HFF-Myc (cell line): ENCODE data around the gene CHD6.

Experiments used
- DNase-seq: peaks from one replicate; pipeline ENCODE4 v3.0.0-alpha.2; 2011; ENCODE audit warnings: low read depth; ENCODE audit errors: extremely low read depth
- H3K4me3 ChIP-seq: replicated peaks from 2 replicates; pipeline ENCODE4 v1.5.1; 2011; ENCODE audit warnings: low read depth, mild to moderate bottlenecking, control low read depth, low read length
- TF ChIP-seq, protein P1 (sequence below): IDR thresholded peaks from 2 replicates; pipeline ENCODE4 v1.5.1; 2012; ENCODE audit warnings: mild to moderate bottlenecking, low read depth, low read length, control low read depth; ENCODE audit errors: missing control alignments

CHD6 gene

DNA sequence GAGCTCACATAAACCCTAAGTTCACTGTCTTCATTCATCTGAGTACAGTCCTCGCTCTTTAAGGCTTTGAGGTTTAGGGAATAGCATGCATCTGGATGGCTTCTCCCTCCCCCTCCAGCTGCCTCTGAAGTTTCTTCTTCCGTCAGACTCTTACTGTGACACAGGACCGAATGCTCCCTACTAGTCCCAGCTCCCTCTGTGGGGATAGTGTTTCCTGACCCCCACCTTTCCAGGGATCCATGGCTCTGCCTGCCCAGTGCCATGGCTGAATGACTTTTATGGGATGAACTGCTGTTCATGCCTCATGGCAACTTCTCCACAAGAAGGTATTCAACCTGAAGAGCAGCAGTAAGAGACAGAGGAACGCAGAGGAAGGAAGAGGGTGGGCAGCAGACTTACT is 171.7 kb downstream of the CHD6 start:
- no peak overlapping the region for H3K4me3 ChIP-seq
- TF ChIP-seq, protein P1, sequence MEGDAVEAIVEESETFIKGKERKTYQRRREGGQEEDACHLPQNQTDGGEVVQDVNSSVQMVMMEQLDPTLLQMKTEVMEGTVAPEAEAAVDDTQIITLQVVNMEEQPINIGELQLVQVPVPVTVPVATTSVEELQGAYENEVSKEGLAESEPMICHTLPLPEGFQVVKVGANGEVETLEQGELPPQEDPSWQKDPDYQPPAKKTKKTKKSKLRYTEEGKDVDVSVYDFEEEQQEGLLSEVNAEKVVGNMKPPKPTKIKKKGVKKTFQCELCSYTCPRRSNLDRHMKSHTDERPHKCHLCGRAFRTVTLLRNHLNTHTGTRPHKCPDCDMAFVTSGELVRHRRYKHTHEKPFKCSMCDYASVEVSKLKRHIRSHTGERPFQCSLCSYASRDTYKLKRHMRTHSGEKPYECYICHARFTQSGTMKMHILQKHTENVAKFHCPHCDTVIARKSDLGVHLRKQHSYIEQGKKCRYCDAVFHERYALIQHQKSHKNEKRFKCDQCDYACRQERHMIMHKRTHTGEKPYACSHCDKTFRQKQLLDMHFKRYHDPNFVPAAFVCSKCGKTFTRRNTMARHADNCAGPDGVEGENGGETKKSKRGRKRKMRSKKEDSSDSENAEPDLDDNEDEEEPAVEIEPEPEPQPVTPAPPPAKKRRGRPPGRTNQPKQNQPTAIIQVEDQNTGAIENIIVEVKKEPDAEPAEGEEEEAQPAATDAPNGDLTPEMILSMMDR = no peak
- no peak for DNase-seq

- H3K4me3 ChIP-seq = no peak overlapping the region
- TF ChIP-seq, protein P1 = no peak
- DNase-seq = no peak
Measured at GRCh38 chr20:41444821-41445220, 173.4 kb downstream of the CHD6 start.

DNA sequence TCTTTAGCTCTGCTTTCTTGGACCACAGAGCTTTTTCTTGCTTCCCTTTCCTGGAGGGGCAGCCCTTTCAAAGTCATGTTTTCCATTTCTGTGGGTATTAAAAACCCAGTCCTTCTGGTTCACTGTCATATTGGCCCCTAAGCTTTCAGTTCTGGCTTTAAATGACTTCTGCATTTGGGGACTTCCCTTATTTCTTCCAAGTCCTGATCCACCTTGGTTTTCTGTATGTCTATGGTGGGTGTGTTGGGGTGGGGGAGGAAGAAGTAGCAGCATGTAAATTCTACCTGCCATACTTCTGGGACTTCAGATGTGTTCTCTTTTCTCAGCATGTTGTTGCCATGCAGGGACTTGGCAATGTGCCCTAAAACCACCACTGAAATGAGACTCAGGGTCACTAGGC is 174.5 kb downstream of the CHD6 start:
- no peak overlapping the region for H3K4me3 ChIP-seq
- TF ChIP-seq, protein P1 = no peak
- no peak for DNase-seq

- TF ChIP-seq, protein P1 = no peak
- no peak for DNase-seq
- H3K4me3 ChIP-seq = no peak overlapping the region
Measured at GRCh38 chr20:41440882-41441281, 177.3 kb downstream of the CHD6 start.

DNA sequence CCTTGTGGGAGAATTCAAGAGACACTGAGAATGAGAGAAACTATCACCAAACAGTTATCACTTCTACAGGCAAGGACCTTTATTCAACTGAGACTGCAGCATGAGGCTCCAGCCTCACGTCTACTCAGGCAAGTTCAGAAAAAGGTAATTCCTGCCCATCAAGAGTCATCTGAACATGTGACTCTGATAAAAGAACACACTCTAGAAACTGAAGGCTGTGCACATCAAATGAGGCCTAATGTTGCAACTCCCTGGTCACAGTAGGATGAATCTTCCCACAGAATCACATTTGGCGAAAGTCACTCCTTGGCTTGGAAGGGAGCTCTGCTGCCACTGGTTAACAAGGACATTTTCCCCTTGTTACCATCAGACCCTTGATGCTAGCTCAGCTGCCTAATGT is 180.3 kb downstream of the CHD6 start:
- TF ChIP-seq, protein P1 = no peak
- DNase-seq = no peak
- no peak overlapping the region for H3K4me3 ChIP-seq

DNA sequence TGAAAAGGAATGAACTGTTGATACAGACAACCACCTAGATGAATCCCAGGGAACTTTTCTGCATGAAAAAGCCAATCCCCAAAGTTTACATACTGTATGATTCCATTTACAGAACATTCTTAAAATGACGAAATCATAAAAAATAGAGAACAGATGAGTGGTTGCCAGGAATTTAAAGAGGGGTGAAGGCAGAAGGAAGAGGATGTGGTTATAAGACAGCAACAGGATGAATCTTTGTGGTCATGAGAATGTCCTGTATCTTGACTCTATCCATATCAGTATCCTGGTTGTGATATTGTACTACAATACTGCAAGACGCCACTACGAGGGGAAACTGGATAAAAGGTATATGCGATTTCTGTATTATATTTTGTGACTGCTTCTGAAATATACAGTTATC is 181.5 kb downstream of the CHD6 start:
- DNase-seq = no peak
- no peak overlapping the region for H3K4me3 ChIP-seq
- TF ChIP-seq, protein P1 = no peak

DNA sequence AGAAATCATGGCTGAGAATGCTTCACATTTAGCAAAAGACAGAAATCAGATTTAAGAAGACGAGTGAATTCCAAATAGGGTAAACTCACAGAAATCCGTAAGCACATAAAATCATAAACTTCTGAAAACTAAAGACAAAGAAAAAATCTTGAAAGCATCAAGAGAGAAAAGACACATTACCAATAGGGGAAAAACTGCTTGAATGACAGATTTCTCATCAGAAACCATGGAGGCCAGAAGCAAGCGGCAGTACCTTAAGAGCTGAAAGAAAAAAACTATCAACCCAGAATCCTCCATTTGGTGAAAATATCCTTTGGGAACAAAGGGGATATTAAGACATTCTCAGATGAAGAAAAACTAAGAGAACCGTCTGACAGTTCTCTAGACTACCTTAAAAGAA is 185.0 kb downstream of the CHD6 start:
- no peak for DNase-seq
- TF ChIP-seq, protein P1 = no peak

More for the DNA sequence above, 185.0 kb downstream of the CHD6 start:
- H3K4me3 ChIP-seq = no peak overlapping the region
